Natural killer cell (primary cell): ENCODE measurements around the gene TACR2. TPM values are rescaled to one million over a fixed set of nuclear protein-coding genes. Genes with fewer than 3 reads are reported as not detected.

Source experiments
- ATAC-seq, 3 donors: fragments of 150-1000 bp in 2 of 3; fragments of 200-7000 bp in 1 of 3; cut with Tn5 transposase; 1 replicate in 1 of 3; 2 replicates in 2 of 3; pipeline ENCODE4 v1.10.0; 2021; ENCODE audit warnings: mild to moderate bottlenecking in 2 of 3, moderate library complexity in 2 of 3
- DNase-seq, 2 donors: peaks; one replicate each; pipeline versions ENCODE4 v3.0.0 to v3.0.0-alpha.2; 2013 to 2021; ENCODE audit warnings: mixed read lengths in 1 of 2
- H3K27ac ChIP-seq: one replicate; pipeline ENCODE4 v1.5.1; 2013; ENCODE audit warnings: mild to moderate bottlenecking, low read length
- H3K27me3 ChIP-seq: one replicate; pipeline ENCODE4 v1.6.1; 2013; ENCODE audit warnings: low read length; ENCODE audit not compliant: control insufficient read depth, insufficient read depth
- H3K36me3 ChIP-seq: one replicate; pipeline ENCODE4 v1.6.1; 2013; ENCODE audit warnings: low read length; ENCODE audit not compliant: control insufficient read depth, insufficient read depth
- H3K4me1 ChIP-seq: one replicate; pipeline ENCODE4 v1.6.1; 2013; ENCODE audit warnings: low read length; ENCODE audit not compliant: control insufficient read depth, insufficient read depth
- H3K4me3 ChIP-seq: one replicate; pipeline ENCODE4 v1.5.1; 2013; ENCODE audit warnings: low read length
- H3K9me3 ChIP-seq: one replicate; pipeline ENCODE4 v1.6.1; 2013; ENCODE audit warnings: low read length; ENCODE audit not compliant: control insufficient read depth, insufficient read depth
- H3K27ac Mint-ChIP-seq, 2 donors: one replicate each; pipeline ENCODE4 v1.8.0; 2022; ENCODE audit warnings: mild to moderate bottlenecking in 2 of 2, mixed read lengths in 2 of 2, moderate library complexity in 1 of 2
- H3K27me3 Mint-ChIP-seq, 2 donors: one replicate each; pipeline ENCODE4 v1.8.0; 2022; ENCODE audit warnings: low read depth in 2 of 2, mixed read lengths in 2 of 2
- H3K36me3 Mint-ChIP-seq: one replicate; pipeline ENCODE4 v1.8.0; 2022; ENCODE audit warnings: mixed read lengths
- H3K4me1 Mint-ChIP-seq, 2 donors: one replicate each; pipeline ENCODE4 v1.8.0; 2022; ENCODE audit warnings: mixed read lengths in 2 of 2
- H3K4me3 Mint-ChIP-seq: one replicate; pipeline ENCODE4 v1.8.0; 2022; ENCODE audit warnings: mild to moderate bottlenecking, moderate library complexity, mixed read lengths
- H3K9me3 Mint-ChIP-seq, 2 donors: one replicate each; pipeline ENCODE4 v1.8.0; 2022; ENCODE audit warnings: mixed read lengths in 2 of 2
- CTCF ChIP-seq: fragments of 200-600 bp; IDR thresholded peaks from one replicate; pipeline ENCODE4 v1.8.0; 2022; ENCODE audit warnings: antibody characterized with exemption
- WGBS: methylation state at CpG from one replicate; pipeline ENCODE4 v1.1.7; 2013; ENCODE audit warnings: missing lambda C conversion rate; ENCODE audit not compliant: insufficient coverage; 5-methylcytosine and 5-hydroxymethylcytosine counted together
- intact Hi-C: fragments of 100-400 bp; cut with micrococcal nuclease; formaldehyde crosslinking; loops from one replicate; pipeline ENCODE4 v1.14.2; 2022
- total RNA-seq, 4 donors: library from RNA; stranded (reverse); fragments of 120-200 nt in 1 of 4; gene quantifications; one replicate each; pipeline versions ENCODE4 v1.2.3 to v1.2.4, GENCODE V29; 2013 to 2022

TACR2 gene
- total RNA-seq, 3 donors from 2014 or later (not counting 1 experiment from before 2014, with no cell fraction given) = not detected

DNA sequence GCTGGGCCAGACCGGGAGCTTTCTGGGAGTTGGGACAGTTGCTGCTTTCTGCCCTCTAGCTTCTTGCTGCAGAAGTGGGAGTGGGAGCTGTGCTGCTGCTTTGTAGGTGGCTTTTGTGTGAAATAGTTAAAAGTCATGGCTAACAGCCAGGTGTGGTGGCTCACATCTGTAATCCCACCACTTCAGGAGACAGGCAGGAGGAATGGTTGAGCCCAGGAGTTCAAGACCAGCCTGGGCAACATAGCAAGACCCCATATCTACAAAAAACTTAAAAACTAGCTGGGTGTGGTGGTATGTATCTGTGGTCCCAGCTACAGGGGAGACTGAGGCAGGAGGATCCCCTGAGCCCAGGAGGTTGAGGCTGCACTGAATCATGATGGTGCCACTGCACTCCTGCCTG lies 13.7 kb downstream of the TACR2 start:
- intact Hi-C loops = no loop called here
- H3K4me3 ChIP-seq = no peak overlapping the region
- Mint-ChIP-seq H3K9me3 (no peaks in the 10 kb centered on the region), H3K4me1 (peaks cover 0 to 12% of the 10 kb centered on the region in 2 donors), H3K4me3 (no peak overlapping the region), H3K27me3 (no peaks in the 10 kb centered on the region), H3K27ac (no peak overlapping the region), H3K36me3 (no peaks in the 10 kb centered on the region)
- TF ChIP-seq CTCF = no peak
- H3K27me3 ChIP-seq = no peaks in the 10 kb centered on the region
- ATAC-seq = no peak
- peaks cover 40% of the 10 kb centered on the region for H3K36me3 ChIP-seq
- H3K9me3 ChIP-seq = no peaks in the 10 kb centered on the region
- no peak overlapping the region for H3K27ac ChIP-seq
- 79% methylated on average over 1 of the region's 1 CpG for WGBS
- H3K4me1 ChIP-seq = peaks cover 6% of the 10 kb centered on the region
- no peak for DNase-seq

GRCh38 chr10:69402386-69402785 lies 14.3 kb downstream of the TACR2 start:
- no peak for TF ChIP-seq CTCF
- H3K9me3 Mint-ChIP-seq = no peaks in the 10 kb centered on the region
- intact Hi-C loops = no loop called here
- Histone ChIP-seq H3K27me3 (no peaks in the 10 kb centered on the region), H3K4me1 (no peaks in the 10 kb centered on the region), H3K27ac (no peak overlapping the region), H3K36me3 (peaks cover 41% of the 10 kb centered on the region), H3K4me3 (no peak overlapping the region), H3K9me3 (no peaks in the 10 kb centered on the region)
- no peak for ATAC-seq
- no peak overlapping the region for H3K4me3 Mint-ChIP-seq
- 98% methylated on average over 6 of the region's 6 CpGs for WGBS
- no peaks in the 10 kb centered on the region for H3K27me3 Mint-ChIP-seq
- no peaks in the 10 kb centered on the region for H3K36me3 Mint-ChIP-seq
- no peak for DNase-seq
- no peak overlapping the region for H3K27ac Mint-ChIP-seq
- H3K4me1 Mint-ChIP-seq = peaks cover 0 to 6% of the 10 kb centered on the region in 2 donors

- 90% methylated on average over 11 of the region's 11 CpGs for WGBS
- Histone ChIP-seq H3K27ac (no peak overlapping the region), H3K36me3 (peaks cover 47% of the 10 kb centered on the region), H3K27me3 (no peaks in the 10 kb centered on the region), H3K4me3 (no peak overlapping the region), H3K9me3 (no peaks in the 10 kb centered on the region), H3K4me1 (no peaks in the 10 kb centered on the region)
- Mint-ChIP-seq H3K4me1 (peaks cover 0 to 6% of the 10 kb centered on the region in 2 donors), H3K27me3 (no peaks in the 10 kb centered on the region), H3K4me3 (no peak overlapping the region), H3K36me3 (no peaks in the 10 kb centered on the region), H3K27ac (no peak overlapping the region), H3K9me3 (no peaks in the 10 kb centered on the region)
- ATAC-seq (no peak), DNase-seq (no peak)
- intact Hi-C loops = no loop called here
- TF ChIP-seq CTCF = no peak
These were observed 15.3 kb downstream of the TACR2 start for GRCh38 chr10:69401416-69401815.

GRCh38 chr10:69400936-69401335 lies 15.8 kb downstream of the TACR2 start:
- Mint-ChIP-seq H3K36me3 (no peaks in the 10 kb centered on the region), H3K27ac (no peak overlapping the region), H3K27me3 (no peaks in the 10 kb centered on the region), H3K9me3 (no peaks in the 10 kb centered on the region), H3K4me1 (peaks cover 0 to 6% of the 10 kb centered on the region in 2 donors), H3K4me3 (no peak overlapping the region)
- DNase-seq = no peak
- H3K9me3 ChIP-seq = no peaks in the 10 kb centered on the region
- intact Hi-C loops = no loop called here
- H3K36me3 ChIP-seq = peaks cover 49% of the 10 kb centered on the region
- H3K4me1 ChIP-seq = no peaks in the 10 kb centered on the region
- TF ChIP-seq CTCF = no peak
- 96% methylated on average over 15 of the region's 23 CpGs for WGBS
- no peak overlapping the region for H3K4me3 ChIP-seq
- no peaks in the 10 kb centered on the region for H3K27me3 ChIP-seq
- no peak overlapping the region for H3K27ac ChIP-seq
- no peak for ATAC-seq
